ENCODE measurements around the gene CAPN12.

Gene CAPN12

DNA sequence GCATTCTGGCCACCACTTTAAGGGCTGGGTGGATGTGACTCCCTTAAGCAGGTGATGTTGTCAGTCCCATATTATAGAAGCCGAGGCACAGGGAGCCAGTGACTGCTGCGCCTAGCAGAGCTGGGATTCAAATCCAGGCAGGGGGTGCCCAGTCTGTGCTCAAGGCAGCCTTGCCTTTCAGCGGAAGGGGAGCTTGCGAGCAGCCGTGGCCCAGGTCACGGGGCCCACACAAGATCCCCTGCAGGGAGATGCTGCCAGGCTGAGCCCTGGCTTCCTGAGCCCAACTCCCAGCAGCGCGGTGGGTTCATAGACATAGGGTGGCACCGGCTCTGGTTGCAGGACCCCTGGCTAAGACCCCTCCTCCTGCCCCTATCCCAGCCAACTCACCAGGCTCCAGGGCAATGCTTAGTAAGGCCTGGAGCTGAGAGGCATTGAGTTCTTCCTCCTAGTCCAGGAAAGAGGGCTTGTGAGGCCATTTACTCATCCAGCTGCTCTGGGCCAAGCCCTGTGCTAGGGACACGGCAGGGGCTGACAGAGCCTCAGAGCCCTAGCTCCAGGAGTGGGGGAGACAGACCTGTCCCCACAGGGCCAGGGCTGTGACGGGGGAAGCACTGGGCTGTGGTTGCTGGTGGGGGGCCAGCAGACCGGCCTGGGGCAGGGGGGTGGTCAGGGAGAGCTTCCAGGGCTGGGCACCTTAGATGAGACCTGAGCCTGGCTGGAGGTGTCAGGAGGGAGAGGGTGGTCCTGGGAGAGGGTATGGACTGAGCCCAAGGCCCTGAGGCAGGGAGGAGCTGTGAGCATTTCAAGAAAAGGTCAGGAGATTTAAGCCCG is 9.6 kb downstream of the CAPN12 start:
- DNase-seq (ENCODE audit: low read depth): peak; percentile 52
- TF ChIP-seq CTCF (IDR thresholded peaks at IDR 0.05; ENCODE audit: insufficient read depth, low read depth, low read length, missing control alignments): no peak
- H3K4me3 ChIP-seq (ENCODE audit: low read length): peak overlapping the region; percentile 52

DNA sequence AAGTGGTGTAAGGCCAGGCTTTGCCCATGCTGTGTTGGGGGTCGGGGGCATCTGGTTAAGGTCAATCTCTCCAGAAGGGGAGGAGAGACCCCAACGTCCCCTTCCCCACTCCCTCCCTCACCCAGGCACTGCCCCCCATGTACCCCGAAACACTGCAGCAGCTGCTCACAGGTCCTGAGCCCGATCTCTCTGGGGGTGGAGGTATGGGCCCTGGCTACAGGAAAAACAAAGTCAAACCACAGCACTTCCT is 10.2 kb downstream of the CAPN12 start:
- H3K4me3 ChIP-seq (ENCODE audit: low read length): peak overlapping the region; percentile 3
- DNase-seq (ENCODE audit: low read depth): no peak
- no peak for TF ChIP-seq CTCF (IDR thresholded peaks at IDR 0.05; ENCODE audit: insufficient read depth, low read depth, low read length, missing control alignments)

- H3K4me3 ChIP-seq (ENCODE audit: low read length): no peak overlapping the region
- peak; percentile 48 for DNase-seq (ENCODE audit: low read depth)
- TF ChIP-seq CTCF (IDR thresholded peaks at IDR 0.05; ENCODE audit: insufficient read depth, low read depth, low read length, missing control alignments): no peak
These were observed 10.6 kb downstream of the CAPN12 start for GRCh38 chr19:38733493-38734175.

DNA sequence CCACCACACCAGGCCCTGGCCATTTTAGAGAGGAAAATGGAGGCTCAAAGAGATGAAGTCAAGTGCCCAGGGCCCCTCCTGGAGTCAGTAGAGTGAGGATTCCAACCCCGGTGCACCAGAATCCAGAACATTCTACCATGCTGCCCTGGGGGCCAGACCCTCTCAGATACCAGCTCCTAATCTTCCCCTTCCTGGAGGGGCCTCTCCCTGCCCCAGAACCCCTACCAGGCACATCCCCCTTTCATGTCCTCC is 11.1 kb downstream of the CAPN12 start:
- TF ChIP-seq CTCF (IDR thresholded peaks at IDR 0.05; ENCODE audit: insufficient read depth, low read depth, low read length, missing control alignments): no peak
- no peak for DNase-seq (ENCODE audit: low read depth)
- no peak overlapping the region for H3K4me3 ChIP-seq (ENCODE audit: low read length)

DNA sequence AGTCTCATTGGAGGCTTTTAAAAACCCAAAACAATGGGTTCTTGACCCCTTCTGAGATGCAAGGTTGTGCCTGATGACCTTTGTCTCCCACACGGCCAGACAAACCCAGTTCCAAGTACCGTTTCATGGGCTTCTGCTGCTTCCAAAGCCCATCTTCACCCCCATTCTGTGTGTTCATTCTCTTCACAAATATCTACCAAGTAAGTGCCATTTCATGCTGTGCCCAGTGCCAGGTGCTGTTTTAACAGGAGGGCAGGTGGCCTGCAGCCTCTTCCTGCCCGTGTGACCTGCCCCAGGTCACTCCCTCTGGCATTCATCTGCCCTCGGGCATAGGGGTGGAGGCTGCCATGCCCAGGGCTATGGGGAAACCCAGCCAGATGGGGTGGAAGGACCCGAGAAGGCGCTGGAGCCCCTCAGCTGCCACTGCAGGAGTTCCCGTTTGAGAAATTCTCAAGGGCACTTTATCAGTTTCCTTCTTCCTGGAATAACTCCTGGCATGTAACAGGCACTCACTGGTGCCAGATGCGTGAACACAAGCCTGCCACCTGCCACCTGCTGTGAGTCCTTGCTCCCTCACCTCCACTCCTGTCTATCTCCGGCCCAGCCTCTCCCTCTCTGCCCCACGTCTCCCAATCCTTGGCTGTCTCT is 12.5 kb downstream of the CAPN12 start:
- H3K4me3 ChIP-seq (ENCODE audit: low read length): no peak overlapping the region
- no peak for TF ChIP-seq CTCF (IDR thresholded peaks at IDR 0.05; ENCODE audit: insufficient read depth, low read depth, low read length, missing control alignments)
- DNase-seq (ENCODE audit: low read depth): no peak

DNA sequence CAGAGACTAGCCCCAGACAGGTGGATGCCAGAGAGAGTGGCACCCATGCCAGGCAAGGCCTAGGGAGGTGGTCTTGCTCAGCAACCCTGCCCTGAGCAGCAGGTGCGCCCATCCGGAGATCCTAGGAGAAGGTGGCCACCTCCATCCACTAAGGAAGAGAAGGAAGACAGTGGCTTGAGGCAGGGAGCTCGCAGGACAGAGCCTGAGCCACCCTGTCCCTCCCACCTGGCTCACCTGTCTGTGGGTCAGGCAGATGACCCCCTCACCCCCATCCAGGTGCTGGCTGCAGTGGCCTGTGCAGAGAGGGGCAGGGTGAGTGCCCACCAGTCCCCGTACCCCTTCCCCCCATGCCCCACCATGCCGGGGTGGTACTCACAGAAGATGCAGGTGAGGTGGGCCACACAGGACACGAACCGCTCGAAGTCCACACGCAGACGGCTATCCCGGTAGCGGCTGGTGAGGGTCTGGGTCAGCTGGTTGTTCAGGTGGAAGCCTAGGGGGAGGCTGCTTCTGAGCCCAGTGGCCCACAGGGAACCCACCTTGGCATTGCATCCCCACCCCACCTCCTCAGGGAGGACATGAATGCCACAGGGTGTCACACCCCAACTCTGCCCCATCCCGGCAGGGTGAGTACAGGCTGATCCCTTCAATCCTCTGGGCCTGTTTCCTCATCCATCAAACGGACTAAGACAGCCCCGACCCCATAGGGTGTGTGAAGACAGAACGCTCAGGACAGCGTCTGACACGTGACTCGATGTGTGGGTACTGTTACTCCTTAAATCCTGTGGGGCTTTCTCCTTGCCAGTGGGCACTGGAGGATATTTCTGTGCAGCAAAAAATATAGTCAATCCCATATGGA is 13.3 kb downstream of the CAPN12 start:
- TF ChIP-seq CTCF (IDR thresholded peaks at IDR 0.05; ENCODE audit: insufficient read depth, low read depth, low read length, missing control alignments): no peak
- H3K4me3 ChIP-seq (ENCODE audit: low read length): no peak overlapping the region
- no peak for DNase-seq (ENCODE audit: low read depth)

Data from epithelial cell of esophagus (primary cell).